Measurements from ENCODE around the gene ANKRD9. TPM values are rescaled to one million over a fixed set of nuclear protein-coding genes. Genes with fewer than 3 reads are reported as not detected.

Gene ANKRD9
- total RNA-seq (2022; extraction: Qiagen RNA extraction; ENCODE audit: low read depth), result 4.4 to 13.2 TPM (median 9.6 TPM) in 5 replicates

GRCh38 chr14:102509746-102510615, at the start of gene ANKRD9:
Gene ANKRD9 (minus strand): TSS chr14:102509776. CDS start chr14:102507889, 1,887 bp downstream.

Other genes starting within 250 kb of the ANKRD9 start
- gene MOK, start 204.6 kb downstream of the ANKRD9 start, total RNA-seq (2022; extraction: Qiagen RNA extraction; ENCODE audit: low read depth), result 22.5 to 30.9 TPM (median 25.5 TPM) in 5 replicates
- 5.3 to 6.7 TPM (median 5.8 TPM) in 5 replicates for gene ZNF839, start 190.0 kb downstream of the ANKRD9 start, total RNA-seq (2022; extraction: Qiagen RNA extraction; ENCODE audit: low read depth)
- 55.0 to 61.5 TPM (median 59.1 TPM) in 5 replicates for gene CINP, start 146.9 kb downstream of the ANKRD9 start, total RNA-seq (2022; extraction: Qiagen RNA extraction; ENCODE audit: low read depth)
- gene TECPR2, start 146.8 kb downstream of the ANKRD9 start, total RNA-seq (2022; extraction: Qiagen RNA extraction; ENCODE audit: low read depth), result 6.1 to 9.1 TPM (median 8.0 TPM) in 5 replicates
- 20.1 to 29.5 TPM (median 25.3 TPM) in 5 replicates for gene RCOR1, start 82.9 kb upstream of the ANKRD9 start, total RNA-seq (2022; extraction: Qiagen RNA extraction; ENCODE audit: low read depth)